Kidney (tissue), 22 donors: ENCODE results near the gene SLAMF7. TPM values are rescaled to one million over a fixed set of nuclear protein-coding genes. Genes with fewer than 3 reads are reported as not detected.
"Not testable (repeated sequence)": the region's sequence is repeated elsewhere in the genome, so short reads cannot be mapped to it uniquely, and the experiment has no call there.

Experiments used
- DNase-seq, 5 donors: peaks; one replicate each; pipeline ENCODE4 v3.0.0-alpha.2; 2013 to 2020
- FAIRE-seq: peaks from 2 replicates; lab custom pipeline; 2012; peaks lifted over from hg19 to GRCh38; lab: Jason Lieb, UNC
- H3K27ac ChIP-seq, 2 donors: one replicate each; pipeline ENCODE4 v1.7.0; 2013; ENCODE audit warnings: low read depth in 2 of 2, low read length in 2 of 2, inconsistent platforms in 1 of 2
- H3K27me3 ChIP-seq: one replicate; pipeline ENCODE4 v1.7.1; 2013; ENCODE audit warnings: low read length, inconsistent platforms; ENCODE audit not compliant: control insufficient read depth, insufficient read depth
- H3K36me3 ChIP-seq, 3 donors: one replicate each; pipeline versions ENCODE4 v1.7.0 to v1.7.1; 2013; ENCODE audit warnings: low read length in 3 of 3, control low read depth in 1 of 3, inconsistent platforms in 1 of 3; ENCODE audit not compliant: insufficient read depth in 3 of 3, control insufficient read depth in 2 of 3
- H3K4me1 ChIP-seq, 3 donors: one replicate each; pipeline versions ENCODE4 v1.7.0 to v1.7.1; 2013; ENCODE audit warnings: low read length in 3 of 3, inconsistent platforms in 1 of 3, low read depth in 1 of 3; ENCODE audit not compliant: control insufficient read depth in 2 of 3, insufficient read depth in 2 of 3
- H3K4me3 ChIP-seq, 3 donors: one replicate each; pipeline versions ENCODE4 v1.7.0 to v1.8.1; 2013; ENCODE audit warnings: low read length in 3 of 3, control low read depth in 1 of 3, inconsistent platforms in 1 of 3
- H3K9ac ChIP-seq, 3 donors: one replicate each; pipeline versions ENCODE4 v1.7.0 to v1.7.1; 2013; ENCODE audit warnings: low read length in 3 of 3, control low read depth in 1 of 3, inconsistent platforms in 1 of 3
- H3K9me3 ChIP-seq, 3 donors: one replicate each; pipeline versions ENCODE4 v1.7.0 to v1.7.1; 2013; ENCODE audit warnings: low read length in 3 of 3, control low read depth in 1 of 3, inconsistent platforms in 1 of 3; ENCODE audit not compliant: control insufficient read depth in 2 of 3, insufficient read depth in 1 of 3
- CTCF ChIP-seq: IDR thresholded peaks from 3 replicates; pipeline ENCODE4 v1.5.1; 2012; ENCODE audit warnings: mild to moderate bottlenecking, moderate library complexity, borderline replicate concordance; ENCODE audit not compliant: insufficient read depth; ENCODE audit errors: extremely low read depth
- intact Hi-C: fragments of 100-400 bp; cut with DNase I; formaldehyde crosslinking; loops from one replicate; pipeline ENCODE4 v1.11.1; 2022
- long read RNA-seq, 10 donors: library from polyadenylated mRNA in 1 of 10; unstranded in 1 of 10; transcript quantifications; one replicate each; pipeline ENCODE4 v2.0.0 and lab custom pipeline, GENCODE V29; 2021 to 2026
- polyA plus RNA-seq: library from polyadenylated mRNA; stranded (reverse); fragments of 350-450 nt; fragmentation: Illumina TruSeq; extraction: RNeasy Lipid Tissue Mini Kit (QIAGEN cat#74804); gene quantifications from one replicate; pipeline ENCODE4 v1.2.3, GENCODE V29; 2014; ENCODE audit warnings: low read depth, low replicate concordance; ENCODE audit not compliant: insufficient read depth
- total RNA-seq: library from RNA; stranded (reverse); fragmentation: NEBNext Ultra II Directional; extraction: Animal tissue kit (Norgen Biotek cat#: 25700); gene quantifications from one replicate; pipeline ENCODE4 v1.2.1, GENCODE V29; 2021
- donor health status: control.
- donor health status: control.
- donor health status: control.
- donor health status: control.
- donor health status: control.
- donor health status: DM: yes; HTN: yes; CAD: no.
- donor health status: Normal renal cell carcinoma (clear cell type).

SLAMF7 gene
- total RNA-seq (13.9 TPM), polyA plus RNA-seq (0.65 TPM)
- long read RNA-seq, donor 1, result 0 reads
- long read RNA-seq, donor 2, result 0 reads
- long read RNA-seq, donor 3, partial matches to known transcripts, result 0 of 1 reads
- long read RNA-seq, donor 3, other reads (novel, unspliced or antisense), result 0 of 1 reads
- long read RNA-seq, donor 4, result 0 reads
- long read RNA-seq, donor 5, result 0 reads
- long read RNA-seq, donor 6, result 0 reads
- long read RNA-seq, donor 7, result 0 reads
- long read RNA-seq, donor 8, result 0 reads
- long read RNA-seq, donor 9, result 0 reads
- long read RNA-seq, donor 10, result 0 reads

GRCh38 chr1:160739098-160739511 lies at the start of gene SLAMF7:
Gene SLAMF7, plus strand, starts transcription at chr1:160739247. Its CDS starts 55 bp downstream, at chr1:160739302.
- peaks cover 0 to 7% (median 0%) of the 10 kb centered on the region in 3 donors for H3K9me3 ChIP-seq
- no peak within 1 kb of the TSS for H3K4me3 ChIP-seq
- no peak within 1 kb of the TSS for H3K27ac ChIP-seq
- FAIRE-seq (no peak), DNase-seq (no peak)
- H3K4me1 ChIP-seq, result no peaks in the 10 kb centered on the region
- no peaks in the 10 kb centered on the region for H3K36me3 ChIP-seq
- H3K9ac ChIP-seq, result no peak within 1 kb of the TSS
- no peak for TF ChIP-seq CTCF
- no peaks in the 10 kb centered on the region for H3K27me3 ChIP-seq
- intact Hi-C loops, result no loop called here

GRCh38 chr1:160692390-160692789 lies 46.7 kb upstream of the SLAMF7 start:
- DNase-seq, H3K36me3 ChIP-seq, H3K9ac ChIP-seq, FAIRE-seq, H3K4me3 ChIP-seq, H3K4me1 ChIP-seq, intact Hi-C loops, H3K27me3 ChIP-seq, H3K27ac ChIP-seq, H3K9me3 ChIP-seq: not testable (repeated sequence)

- intact Hi-C loops, result no loop called here
- FAIRE-seq (no peak), DNase-seq (no peak)
- no peaks in the 10 kb centered on the region for H3K4me1 ChIP-seq
- no peak overlapping the region for H3K4me3 ChIP-seq
- no peak overlapping the region for H3K27ac ChIP-seq
- H3K27me3 ChIP-seq, result no peaks in the 10 kb centered on the region
- H3K36me3 ChIP-seq, result no peaks in the 10 kb centered on the region
- H3K9me3 ChIP-seq, result no peaks in the 10 kb centered on the region
- no peak for TF ChIP-seq CTCF
- no peak overlapping the region for H3K9ac ChIP-seq
Observed at GRCh38 chr1:160702100-160702499, 36.9 kb upstream of the SLAMF7 start.

GRCh38 chr1:160704250-160704649 lies 34.8 kb upstream of the SLAMF7 start:
- no peaks in the 10 kb centered on the region for H3K27me3 ChIP-seq
- no peaks in the 10 kb centered on the region for H3K9me3 ChIP-seq
- H3K27ac ChIP-seq, result no peak overlapping the region
- DNase-seq, result no peak
- TF ChIP-seq CTCF, result no peak
- H3K36me3 ChIP-seq, result no peaks in the 10 kb centered on the region
- H3K4me3 ChIP-seq, result no peak overlapping the region
- FAIRE-seq, result no peak
- H3K4me1 ChIP-seq, result no peaks in the 10 kb centered on the region
- intact Hi-C loops, result no loop called here
- no peak overlapping the region for H3K9ac ChIP-seq

- H3K9me3 ChIP-seq, H3K4me1 ChIP-seq, FAIRE-seq, H3K36me3 ChIP-seq, H3K27ac ChIP-seq, H3K9ac ChIP-seq, intact Hi-C loops, H3K27me3 ChIP-seq, H3K4me3 ChIP-seq, DNase-seq: not testable (repeated sequence)
Observed at GRCh38 chr1:160705212-160705621, 33.8 kb upstream of the SLAMF7 start.
